OCI-LY1 (cell line): ENCODE data around the gene CPM.

Experiments used
- CTCF ChIP-seq: fragments of 200-600 bp; sonication (generic), shearing (Covaris generic); IDR thresholded peaks from 2 replicates; pipeline ENCODE4 v1.5.1; 2017; ENCODE audit warnings: mild to moderate bottlenecking, antibody characterized with exemption, low read length, moderate library complexity, mixed read lengths
- EZH2 ChIP-seq: fragments of 200-600 bp; sonication (generic), shearing (Covaris generic); IDR thresholded peaks from 2 replicates; pipeline ENCODE4 v1.8.0; 2017; ENCODE audit warnings: borderline replicate concordance, mixed run types, mild to moderate bottlenecking, antibody characterized with exemption, low read length, moderate library complexity, mixed read lengths

- TF ChIP-seq CTCF: no peak
- TF ChIP-seq EZH2: no peak
Measured at GRCh38 chr12:68910128-68910527, 22.8 kb downstream of the CPM start.
